GM21825 (cell line): ENCODE data around the gene VSNL1.

Source experiments
- ATAC-seq: cut with Tn5 transposase; IDR thresholded peaks from one replicate; pipeline ENCODE4 v1.9.1; 2021; ENCODE audit warnings: mild to moderate bottlenecking, moderate library complexity; ENCODE audit not compliant: unreplicated experiment

The VSNL1 gene

GRCh38 chr2:17638196-17638743, 97.8 kb downstream of the VSNL1 start:
- no peak for ATAC-seq

- ATAC-seq = no peak
Observed at GRCh38 chr2:17640406-17640805, 99.9 kb downstream of the VSNL1 start.

GRCh38 chr2:17643031-17643615, 102.6 kb downstream of the VSNL1 start:
- no peak for ATAC-seq

- no peak for ATAC-seq
Observed at GRCh38 chr2:17644997-17645720, 104.7 kb downstream of the VSNL1 start.

GRCh38 chr2:17646081-17646554, 105.6 kb downstream of the VSNL1 start:
- ATAC-seq = peak; percentile 83

GRCh38 chr2:17646838-17647701, 106.6 kb downstream of the VSNL1 start:
- no peak for ATAC-seq

- ATAC-seq = no peak
Observed at GRCh38 chr2:17648581-17648980, 108.1 kb downstream of the VSNL1 start.

- no peak for ATAC-seq
Observed at GRCh38 chr2:17649026-17649425, 108.5 kb downstream of the VSNL1 start.

GRCh38 chr2:17652681-17653394, 112.3 kb downstream of the VSNL1 start:
- ATAC-seq = no peak

GRCh38 chr2:17657759-17658158, 117.3 kb downstream of the VSNL1 start:
- no peak for ATAC-seq

GRCh38 chr2:17658251-17658843, 117.9 kb downstream of the VSNL1 start:
- peak; percentile 75 for ATAC-seq

- ATAC-seq = no peak
Observed at GRCh38 chr2:17660219-17660618, 119.7 kb downstream of the VSNL1 start.

GRCh38 chr2:17661460-17661859, 121.0 kb downstream of the VSNL1 start:
- no peak for ATAC-seq

- ATAC-seq = no peak
Observed at GRCh38 chr2:17662723-17663122, 122.2 kb downstream of the VSNL1 start.

- no peak for ATAC-seq
Observed at GRCh38 chr2:17664534-17664933, 124.0 kb downstream of the VSNL1 start.

- ATAC-seq = no peak
Observed at GRCh38 chr2:17667898-17668297, 127.4 kb downstream of the VSNL1 start.

- no peak for ATAC-seq
Observed at GRCh38 chr2:17672583-17673317, 132.3 kb downstream of the VSNL1 start.

- ATAC-seq = no peak
Observed at GRCh38 chr2:17674817-17675216, 134.3 kb downstream of the VSNL1 start.

- ATAC-seq = no peak
Observed at GRCh38 chr2:17680119-17680518, 139.6 kb downstream of the VSNL1 start.
